SK-N-SH treated with all-trans-retinoic acid at 6 μM for 48 hours (cell line): Measurements from ENCODE around the gene NPFF.

ENCODE experiments used
- ATAC-seq: fragments of 200-7000 bp; cut with Tn5 transposase; 3 replicates; pipeline ENCODE4 v1.9.1; 2020; ENCODE audit warnings: mild to moderate bottlenecking, moderate library complexity
- ARNTL ChIP-seq: fragments of 450-650 bp; formaldehyde crosslinking; IDR thresholded peaks from 2 replicates; pipeline ENCODE4 v1.5.0; 2020; ENCODE audit warnings: low read depth, mild to moderate bottlenecking, moderate library complexity, borderline replicate concordance
- BACH2 ChIP-seq: fragments of 250-450 bp; sonication (Bioruptor Pico); IDR thresholded peaks from 2 replicates; pipeline ENCODE4 v1.9.0; 2021; ENCODE audit warnings: mild to moderate bottlenecking, borderline replicate concordance
- CREB5 ChIP-seq: fragments of 250-450 bp; sonication (Bioruptor Pico); IDR thresholded peaks from 2 replicates; pipeline ENCODE4 v1.5.1; 2020; ENCODE audit warnings: low read depth, mild to moderate bottlenecking, moderate library complexity
- CSDC2 ChIP-seq: fragments of 250-450 bp; sonication (Bioruptor Pico); IDR thresholded peaks from 2 replicates; pipeline ENCODE4 v1.5.0; 2020; ENCODE audit warnings: mild to moderate bottlenecking, moderate library complexity
- GLIS3 ChIP-seq: fragments of 250-450 bp; sonication (Bioruptor Pico); IDR thresholded peaks from 2 replicates; pipeline ENCODE4 v1.5.0; 2020; ENCODE audit warnings: mild to moderate bottlenecking, moderate library complexity
- ISL1 ChIP-seq: fragments of 250-450 bp; sonication (Bioruptor Pico); IDR thresholded peaks from 2 replicates; pipeline ENCODE4 v2.1.2; 2022; ENCODE audit warnings: mild to moderate bottlenecking, moderate library complexity
- OSR1 ChIP-seq: fragments of 250-450 bp; sonication (Bioruptor Pico); IDR thresholded peaks from 2 replicates; pipeline ENCODE4 v1.8.0; 2022; ENCODE audit warnings: moderate library complexity, mild to moderate bottlenecking, inconsistent platforms
- POU6F1 ChIP-seq: fragments of 250-450 bp; sonication (Bioruptor Pico); IDR thresholded peaks from 2 replicates; pipeline ENCODE4 v1.8.0; 2021; ENCODE audit warnings: low read depth, mild to moderate bottlenecking, moderate library complexity, borderline replicate concordance
- PPARA ChIP-seq: fragments of 250-450 bp; sonication (Bioruptor Pico); IDR thresholded peaks from 2 replicates; pipeline ENCODE4 v1.5.0; 2020; ENCODE audit warnings: mild to moderate bottlenecking, borderline replicate concordance
- RARB ChIP-seq: fragments of 250-450 bp; sonication (Bioruptor Pico); IDR thresholded peaks from 2 replicates; pipeline ENCODE4 v1.8.0; 2021; ENCODE audit warnings: mild to moderate bottlenecking, moderate library complexity
- SNAI2 ChIP-seq: fragments of 250-450 bp; sonication (Bioruptor Pico); IDR thresholded peaks from 2 replicates; pipeline ENCODE4 v1.5.0; 2020; ENCODE audit warnings: mild to moderate bottlenecking, moderate library complexity
- TCF4 ChIP-seq: fragments of 250-450 bp; sonication (Bioruptor Pico); IDR thresholded peaks from 2 replicates; pipeline ENCODE4 v1.8.0; 2021; ENCODE audit warnings: mild to moderate bottlenecking, moderate library complexity, borderline replicate concordance
- TOX ChIP-seq: fragments of 250-450 bp; sonication (Bioruptor Pico); IDR thresholded peaks from 2 replicates; pipeline ENCODE4 v1.8.0; 2021; ENCODE audit warnings: mild to moderate bottlenecking, moderate library complexity, borderline replicate concordance
- ZC3H10 ChIP-seq: fragments of 250-450 bp; sonication (Bioruptor Pico); IDR thresholded peaks from 2 replicates; pipeline ENCODE4 v1.5.1; 2021; ENCODE audit warnings: mild to moderate bottlenecking, moderate library complexity
- ZFP3 ChIP-seq: fragments of 250-450 bp; sonication (Bioruptor Pico); IDR thresholded peaks from 2 replicates; pipeline ENCODE4 v1.5.0; 2020; ENCODE audit warnings: mild to moderate bottlenecking, moderate library complexity
- ZFP30 ChIP-seq: fragments of 450-650 bp; formaldehyde crosslinking; IDR thresholded peaks from 2 replicates; pipeline ENCODE4 v1.5.0; 2022; ENCODE audit warnings: mild to moderate bottlenecking, moderate library complexity
- ZNF565 ChIP-seq: fragments of 450-650 bp; formaldehyde crosslinking; conservative IDR thresholded peaks from 2 replicates; pipeline ENCODE4 v1.5.0; 2020; ENCODE audit warnings: low read depth, mild to moderate bottlenecking, moderate library complexity
- ZNF8 ChIP-seq: fragments of 450-650 bp; formaldehyde crosslinking; IDR thresholded peaks from 2 replicates; pipeline ENCODE4 v1.5.0; 2020; ENCODE audit warnings: mild to moderate bottlenecking, moderate library complexity
- TF ChIP-seq, protein P1 (sequence below): fragments of 250-450 bp; sonication (Bioruptor Pico); IDR thresholded peaks from 2 replicates; pipeline ENCODE4 v1.5.0; 2020; ENCODE audit warnings: mild to moderate bottlenecking, moderate library complexity
- TF ChIP-seq, protein P2 (sequence below): fragments of 250-450 bp; sonication (Bioruptor Pico); IDR thresholded peaks from 2 replicates; pipeline ENCODE4 v1.5.1; 2021; ENCODE audit warnings: mild to moderate bottlenecking, moderate library complexity
- TF ChIP-seq, protein P3 (sequence below): fragments of 250-450 bp; sonication (Bioruptor Pico); IDR thresholded peaks from 2 replicates; pipeline ENCODE4 v1.8.0; 2020; ENCODE audit warnings: mild to moderate bottlenecking, moderate library complexity, borderline replicate concordance

The NPFF gene

DNA sequence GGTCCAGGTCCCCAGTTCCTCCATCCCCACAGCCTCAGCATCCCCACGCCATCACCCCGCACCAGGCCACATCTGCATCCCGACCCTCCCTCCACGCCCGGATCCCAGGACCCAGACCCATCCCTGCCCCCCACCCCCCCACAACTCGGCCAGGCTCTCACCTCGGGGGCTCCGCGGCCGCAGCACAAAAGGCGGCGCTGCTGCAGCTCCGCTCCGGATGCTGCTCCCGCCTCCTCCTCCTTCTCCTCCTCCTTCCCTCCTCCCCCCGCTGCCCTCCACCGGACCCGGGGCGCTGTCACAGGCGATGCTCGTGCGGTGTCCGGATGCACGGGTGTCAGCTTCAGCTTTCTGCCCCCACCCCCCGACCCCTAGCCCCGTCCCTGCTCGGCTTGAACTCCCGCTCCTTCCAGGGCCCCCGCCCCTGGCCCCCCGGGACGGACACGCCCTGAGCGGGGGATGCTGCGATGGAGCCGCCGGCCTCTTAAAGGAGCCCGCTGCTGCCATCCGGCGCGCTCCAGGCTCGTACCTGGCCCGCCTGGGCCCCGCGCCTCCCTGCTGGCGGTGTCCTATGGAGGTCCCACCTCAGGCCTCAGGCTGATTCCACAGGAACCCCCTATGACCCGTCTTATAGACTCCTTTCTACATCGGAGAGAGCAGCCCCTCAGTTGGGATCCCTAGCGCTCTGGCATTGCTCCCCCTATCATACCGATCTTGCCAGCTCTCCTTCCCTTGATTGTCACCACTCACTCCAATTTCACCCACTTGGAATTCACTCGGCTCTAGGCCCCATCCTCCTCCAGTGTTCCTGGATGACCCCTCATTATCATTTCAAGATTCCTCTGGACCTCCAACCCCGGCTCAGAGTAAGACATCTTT, 7.8 kb downstream of the NPFF start, which contains the start of gene MAP3K12:
MAP3K12 (minus strand) TSS at position 193 of the 876 bp plus-strand sequence. CDS start 12,067 bp downstream, outside the sequence.
- TF ChIP-seq CSDC2 (CRISPR knock-in tag) = 0 out of 2 replicates have a peak, but pooled peaks have one; percentile 27
- peak; percentile 37; the same call in 1 of the 2 replicates for TF ChIP-seq ZFP3 (CRISPR knock-in tag)
- TF ChIP-seq ISL1 (CRISPR knock-in tag) = no peak
- ATAC-seq = peak; percentile 44

DNA sequence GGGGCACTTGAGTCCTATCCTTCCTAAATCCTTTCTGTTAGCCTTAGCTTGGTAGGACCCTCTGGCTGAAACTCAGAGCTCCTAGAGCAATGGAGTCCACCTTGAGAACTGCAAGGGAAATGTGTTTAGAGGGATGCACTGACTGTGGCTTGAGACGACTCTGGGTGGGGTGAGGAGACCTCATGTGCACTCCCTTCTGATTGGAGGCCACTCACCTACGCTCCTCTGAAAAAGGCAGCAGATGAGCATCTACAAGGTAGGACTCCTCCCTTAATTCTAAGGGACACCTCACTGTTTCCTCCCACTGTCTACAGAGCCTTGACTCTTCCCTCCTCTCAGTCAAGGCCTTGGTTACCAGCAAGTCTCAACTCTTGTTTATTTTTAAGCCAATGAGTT, 9.1 kb downstream of the NPFF start:
- no peak for ATAC-seq
- no peak for TF ChIP-seq ZNF8 (CRISPR knock-in tag)
- TF ChIP-seq ZFP3 (CRISPR knock-in tag) = no peak
- TF ChIP-seq ZC3H10 = no peak
- no peak for TF ChIP-seq OSR1 (CRISPR knock-in tag)
- TF ChIP-seq ZFP30 (CRISPR knock-in tag) = no peak
- TF ChIP-seq ISL1 (CRISPR knock-in tag) = no peak
- TF ChIP-seq ARNTL = no peak
- no peak for TF ChIP-seq ZNF565
- TF ChIP-seq, protein P1, sequence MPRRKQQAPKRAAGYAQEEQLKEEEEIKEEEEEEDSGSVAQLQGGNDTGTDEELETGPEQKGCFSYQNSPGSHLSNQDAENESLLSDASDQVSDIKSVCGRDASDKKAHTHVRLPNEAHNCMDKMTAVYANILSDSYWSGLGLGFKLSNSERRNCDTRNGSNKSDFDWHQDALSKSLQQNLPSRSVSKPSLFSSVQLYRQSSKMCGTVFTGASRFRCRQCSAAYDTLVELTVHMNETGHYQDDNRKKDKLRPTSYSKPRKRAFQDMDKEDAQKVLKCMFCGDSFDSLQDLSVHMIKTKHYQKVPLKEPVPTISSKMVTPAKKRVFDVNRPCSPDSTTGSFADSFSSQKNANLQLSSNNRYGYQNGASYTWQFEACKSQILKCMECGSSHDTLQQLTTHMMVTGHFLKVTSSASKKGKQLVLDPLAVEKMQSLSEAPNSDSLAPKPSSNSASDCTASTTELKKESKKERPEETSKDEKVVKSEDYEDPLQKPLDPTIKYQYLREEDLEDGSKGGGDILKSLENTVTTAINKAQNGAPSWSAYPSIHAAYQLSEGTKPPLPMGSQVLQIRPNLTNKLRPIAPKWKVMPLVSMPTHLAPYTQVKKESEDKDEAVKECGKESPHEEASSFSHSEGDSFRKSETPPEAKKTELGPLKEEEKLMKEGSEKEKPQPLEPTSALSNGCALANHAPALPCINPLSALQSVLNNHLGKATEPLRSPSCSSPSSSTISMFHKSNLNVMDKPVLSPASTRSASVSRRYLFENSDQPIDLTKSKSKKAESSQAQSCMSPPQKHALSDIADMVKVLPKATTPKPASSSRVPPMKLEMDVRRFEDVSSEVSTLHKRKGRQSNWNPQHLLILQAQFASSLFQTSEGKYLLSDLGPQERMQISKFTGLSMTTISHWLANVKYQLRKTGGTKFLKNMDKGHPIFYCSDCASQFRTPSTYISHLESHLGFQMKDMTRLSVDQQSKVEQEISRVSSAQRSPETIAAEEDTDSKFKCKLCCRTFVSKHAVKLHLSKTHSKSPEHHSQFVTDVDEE (CRISPR knock-in tag) = no peak
- TF ChIP-seq TCF4 (CRISPR knock-in tag) = no peak
- TF ChIP-seq CSDC2 (CRISPR knock-in tag) = no peak
- TF ChIP-seq, protein P2, sequence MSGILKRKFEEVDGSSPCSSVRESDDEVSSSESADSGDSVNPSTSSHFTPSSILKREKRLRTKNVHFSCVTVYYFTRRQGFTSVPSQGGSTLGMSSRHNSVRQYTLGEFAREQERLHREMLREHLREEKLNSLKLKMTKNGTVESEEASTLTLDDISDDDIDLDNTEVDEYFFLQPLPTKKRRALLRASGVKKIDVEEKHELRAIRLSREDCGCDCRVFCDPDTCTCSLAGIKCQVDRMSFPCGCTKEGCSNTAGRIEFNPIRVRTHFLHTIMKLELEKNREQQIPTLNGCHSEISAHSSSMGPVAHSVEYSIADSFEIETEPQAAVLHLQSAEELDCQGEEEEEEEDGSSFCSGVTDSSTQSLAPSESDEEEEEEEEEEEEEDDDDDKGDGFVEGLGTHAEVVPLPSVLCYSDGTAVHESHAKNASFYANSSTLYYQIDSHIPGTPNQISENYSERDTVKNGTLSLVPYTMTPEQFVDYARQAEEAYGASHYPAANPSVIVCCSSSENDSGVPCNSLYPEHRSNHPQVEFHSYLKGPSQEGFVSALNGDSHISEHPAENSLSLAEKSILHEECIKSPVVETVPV (CRISPR knock-in tag) = no peak
- no peak for TF ChIP-seq CREB5 (CRISPR knock-in tag)
- TF ChIP-seq, all 23 proteins: peak for 0

DNA sequence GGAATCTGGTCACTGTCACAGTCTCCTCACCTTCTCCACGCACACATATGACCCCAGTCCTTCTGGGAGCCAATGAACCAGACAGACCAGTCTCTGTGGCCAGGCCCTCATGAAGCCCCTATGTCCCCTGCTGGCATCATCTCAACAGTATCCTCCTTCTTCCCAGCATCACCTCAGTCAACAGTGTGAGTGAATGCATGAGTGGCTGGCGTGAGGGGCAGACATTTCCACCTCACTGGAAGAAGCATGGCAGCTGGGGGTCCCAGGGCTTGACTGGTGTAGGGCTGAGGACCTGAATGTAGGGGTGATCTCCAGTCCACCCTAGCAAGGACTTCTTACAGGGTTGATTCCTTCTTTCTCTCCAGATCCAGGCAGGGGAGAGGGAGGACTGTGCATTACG, 9.8 kb downstream of the NPFF start:
- no peak for ATAC-seq
- TF ChIP-seq ZNF8 (CRISPR knock-in tag) = no peak
- no peak for TF ChIP-seq BACH2 (CRISPR knock-in tag)
- no peak for TF ChIP-seq RARB (CRISPR knock-in tag)
- TF ChIP-seq ZC3H10 = no peak
- TF ChIP-seq TOX (CRISPR knock-in tag) = no peak
- TF ChIP-seq SNAI2 (CRISPR knock-in tag) = no peak
- TF ChIP-seq, protein P1 (CRISPR knock-in tag) = no peak
- no peak for TF ChIP-seq OSR1 (CRISPR knock-in tag)
- TF ChIP-seq CREB5 (CRISPR knock-in tag) = no peak
- TF ChIP-seq ISL1 (CRISPR knock-in tag) = no peak
- no peak for TF ChIP-seq PPARA
- TF ChIP-seq, protein P3, sequence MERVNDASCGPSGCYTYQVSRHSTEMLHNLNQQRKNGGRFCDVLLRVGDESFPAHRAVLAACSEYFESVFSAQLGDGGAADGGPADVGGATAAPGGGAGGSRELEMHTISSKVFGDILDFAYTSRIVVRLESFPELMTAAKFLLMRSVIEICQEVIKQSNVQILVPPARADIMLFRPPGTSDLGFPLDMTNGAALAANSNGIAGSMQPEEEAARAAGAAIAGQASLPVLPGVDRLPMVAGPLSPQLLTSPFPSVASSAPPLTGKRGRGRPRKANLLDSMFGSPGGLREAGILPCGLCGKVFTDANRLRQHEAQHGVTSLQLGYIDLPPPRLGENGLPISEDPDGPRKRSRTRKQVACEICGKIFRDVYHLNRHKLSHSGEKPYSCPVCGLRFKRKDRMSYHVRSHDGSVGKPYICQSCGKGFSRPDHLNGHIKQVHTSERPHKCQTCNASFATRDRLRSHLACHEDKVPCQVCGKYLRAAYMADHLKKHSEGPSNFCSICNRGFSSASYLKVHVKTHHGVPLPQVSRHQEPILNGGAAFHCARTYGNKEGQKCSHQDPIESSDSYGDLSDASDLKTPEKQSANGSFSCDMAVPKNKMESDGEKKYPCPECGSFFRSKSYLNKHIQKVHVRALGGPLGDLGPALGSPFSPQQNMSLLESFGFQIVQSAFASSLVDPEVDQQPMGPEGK (CRISPR knock-in tag) = no peak
- TF ChIP-seq ZFP30 (CRISPR knock-in tag) = no peak
- no peak for TF ChIP-seq GLIS3 (CRISPR knock-in tag)
- TF ChIP-seq POU6F1 (CRISPR knock-in tag) = no peak
- no peak for TF ChIP-seq ARNTL
